CD4-positive, alpha-beta T cell treated with Interleukin-17A for 1 hour (primary cell): ENCODE results near the gene PSMB5.

ENCODE experiments used
- DNase-seq: peaks from one replicate; pipeline ENCODE4 v3.0.0-alpha.2; 2020

Gene PSMB5

DNA sequence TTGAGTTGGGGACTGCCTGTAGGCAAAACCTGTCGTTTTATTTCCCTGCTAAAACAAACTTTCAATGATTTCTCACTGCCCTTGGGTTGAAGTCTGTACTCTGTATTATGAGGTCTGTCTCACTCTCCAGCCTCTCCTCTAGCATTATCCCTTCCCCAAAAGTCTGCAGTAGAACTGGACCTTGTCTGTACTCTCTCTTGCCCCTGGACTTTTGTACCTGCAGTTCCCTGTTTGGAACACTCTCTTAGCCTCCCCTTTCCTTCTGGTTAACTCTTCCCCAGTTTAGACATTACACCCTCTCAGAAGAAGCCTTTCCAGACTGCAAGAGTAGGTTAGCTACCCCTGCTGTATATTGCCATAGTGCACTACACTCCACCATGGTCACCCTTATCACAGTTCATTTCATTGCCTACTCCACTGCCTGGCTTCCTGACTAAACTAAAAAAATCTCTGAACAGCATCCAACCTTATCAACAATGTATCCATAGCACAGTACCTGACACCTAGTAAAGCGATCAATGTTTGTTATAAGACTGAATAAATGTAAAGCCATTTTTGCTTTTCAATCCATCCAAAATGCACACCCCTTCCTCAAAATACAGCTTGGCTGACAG lies 48.7 kb downstream of the PSMB5 start:
- no peak for DNase-seq

DNA sequence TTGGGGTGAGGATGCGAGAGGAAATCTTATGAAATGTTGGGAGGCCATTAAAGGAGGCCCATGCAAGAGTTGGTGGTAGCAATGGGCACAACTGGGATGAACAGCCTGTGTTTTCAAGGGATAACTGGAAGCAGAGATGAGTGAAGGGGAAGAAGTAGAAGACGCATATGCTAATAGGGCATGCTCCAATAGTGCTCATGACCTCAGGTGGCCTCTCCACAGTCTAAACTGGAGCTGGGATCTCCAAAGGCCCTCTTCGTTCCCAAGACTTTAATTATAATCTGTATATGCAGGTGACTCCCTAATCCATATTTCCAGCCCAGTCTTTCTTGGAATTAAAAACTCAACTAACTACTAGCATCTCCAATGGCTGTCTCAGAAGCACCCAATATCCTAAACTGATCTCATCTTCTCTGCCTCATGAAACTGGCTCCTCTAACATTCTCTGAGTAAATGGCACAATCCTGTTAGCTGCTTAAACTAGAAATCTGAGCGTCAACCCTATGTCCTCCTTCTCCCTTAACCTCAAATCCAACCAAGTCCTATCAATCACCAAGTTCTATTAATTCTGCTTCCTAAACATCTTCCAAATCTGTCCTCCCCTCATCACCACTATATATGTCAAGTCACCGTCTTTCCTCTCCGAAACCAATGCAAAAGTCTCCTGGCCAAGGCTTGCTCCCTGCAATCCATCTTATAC lies 49.6 kb downstream of the PSMB5 start:
- no peak for DNase-seq

- peak; percentile 78 for DNase-seq
These were observed 52.0 kb downstream of the PSMB5 start, which contains the start of gene AJUBA for GRCh38 chr14:22982477-22983245. Gene AJUBA (minus strand): TSS chr14:22982551. CDS start chr14:22982266, 285 bp downstream.

DNA sequence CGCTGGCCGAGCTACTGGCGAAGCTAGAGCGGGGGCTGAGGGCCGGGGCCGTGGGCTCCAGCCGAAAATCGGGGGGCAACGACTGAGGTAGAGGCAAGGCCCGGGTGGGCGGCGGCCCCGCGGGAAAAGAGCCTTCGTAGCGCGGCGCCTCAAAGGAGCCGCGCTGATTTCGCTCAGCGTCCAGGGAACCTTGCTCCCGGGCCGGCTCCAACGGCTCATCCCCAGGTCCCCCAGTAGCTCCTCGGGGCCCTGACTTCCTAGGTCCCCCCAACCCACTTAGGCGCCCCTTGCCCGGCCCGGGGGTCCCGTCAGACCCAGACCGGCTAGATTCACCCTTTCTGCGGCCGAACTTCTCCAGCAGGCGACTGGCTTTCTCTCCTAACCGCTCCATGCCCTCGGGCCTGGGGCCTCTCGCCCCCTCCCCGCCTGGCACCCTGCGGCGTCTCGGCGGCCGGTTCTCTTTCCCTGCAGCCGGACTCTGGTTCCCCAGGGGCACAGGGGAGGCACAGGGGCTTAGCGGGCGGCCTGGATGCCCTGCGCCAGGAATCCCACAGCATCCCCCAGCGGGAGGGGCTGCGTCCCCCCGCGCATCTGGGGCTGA lies 52.7 kb downstream of the PSMB5 start:
- no peak for DNase-seq

- peak; percentile 25 for DNase-seq
These were observed 53.4 kb downstream of the PSMB5 start for GRCh38 chr14:22981090-22981875.

DNA sequence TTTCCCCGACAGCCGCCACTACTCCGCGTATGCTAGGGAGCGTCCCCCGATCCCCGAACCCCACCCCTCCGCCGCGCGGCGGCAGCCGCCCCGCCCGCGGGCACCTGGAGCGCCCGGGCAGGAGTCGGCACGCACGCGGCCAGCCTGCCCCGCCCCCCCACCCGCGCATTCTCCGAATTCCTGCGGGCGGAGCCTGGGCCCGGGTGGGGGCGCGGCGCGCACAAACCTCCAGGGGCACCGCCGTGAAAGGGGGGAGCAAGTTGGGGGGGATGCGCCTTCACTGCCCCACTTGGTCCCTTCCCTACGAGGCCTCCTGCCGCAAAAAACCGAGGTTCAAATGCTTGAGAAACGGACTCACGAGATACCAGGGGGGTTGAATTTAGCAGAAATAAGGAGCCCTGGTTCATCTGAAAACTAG lies 54.0 kb downstream of the PSMB5 start:
- peak; percentile 11 for DNase-seq

DNA sequence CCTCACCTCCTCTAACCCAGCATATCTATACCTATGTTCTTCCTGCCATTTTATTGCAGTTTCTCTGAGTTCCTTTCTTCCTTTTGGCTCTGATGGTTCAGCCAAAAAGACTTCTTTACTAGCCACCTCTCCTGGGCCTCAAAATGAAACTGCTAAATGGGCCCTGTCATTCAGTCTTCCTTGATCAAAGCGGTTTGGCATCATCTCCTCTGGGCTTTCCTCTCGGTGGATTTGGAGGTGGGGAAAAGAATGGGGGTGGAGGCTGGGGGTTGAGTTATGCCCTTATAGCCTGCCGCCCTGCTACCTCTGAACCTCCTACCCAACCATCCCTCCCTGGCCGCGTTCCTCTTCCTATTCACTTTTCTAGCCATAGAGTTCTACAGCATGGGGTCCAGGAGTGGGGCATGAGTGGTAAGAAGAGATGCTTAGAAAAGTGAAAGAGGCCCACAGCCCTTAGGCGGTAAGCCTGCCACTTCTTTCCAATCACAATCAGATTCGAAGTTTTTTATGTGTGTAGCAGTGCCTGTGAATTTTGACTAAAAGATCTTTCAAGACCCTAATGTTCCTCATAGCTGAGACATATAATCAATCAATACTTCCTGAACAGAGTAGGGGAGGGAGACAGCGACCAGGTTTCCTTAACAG lies 54.8 kb downstream of the PSMB5 start:
- DNase-seq, result no peak

GRCh38 chr14:22978981-22979671 lies 55.6 kb downstream of the PSMB5 start:
- DNase-seq, result no peak

GRCh38 chr14:22978487-22978837 lies 56.2 kb downstream of the PSMB5 start:
- no peak for DNase-seq

DNA sequence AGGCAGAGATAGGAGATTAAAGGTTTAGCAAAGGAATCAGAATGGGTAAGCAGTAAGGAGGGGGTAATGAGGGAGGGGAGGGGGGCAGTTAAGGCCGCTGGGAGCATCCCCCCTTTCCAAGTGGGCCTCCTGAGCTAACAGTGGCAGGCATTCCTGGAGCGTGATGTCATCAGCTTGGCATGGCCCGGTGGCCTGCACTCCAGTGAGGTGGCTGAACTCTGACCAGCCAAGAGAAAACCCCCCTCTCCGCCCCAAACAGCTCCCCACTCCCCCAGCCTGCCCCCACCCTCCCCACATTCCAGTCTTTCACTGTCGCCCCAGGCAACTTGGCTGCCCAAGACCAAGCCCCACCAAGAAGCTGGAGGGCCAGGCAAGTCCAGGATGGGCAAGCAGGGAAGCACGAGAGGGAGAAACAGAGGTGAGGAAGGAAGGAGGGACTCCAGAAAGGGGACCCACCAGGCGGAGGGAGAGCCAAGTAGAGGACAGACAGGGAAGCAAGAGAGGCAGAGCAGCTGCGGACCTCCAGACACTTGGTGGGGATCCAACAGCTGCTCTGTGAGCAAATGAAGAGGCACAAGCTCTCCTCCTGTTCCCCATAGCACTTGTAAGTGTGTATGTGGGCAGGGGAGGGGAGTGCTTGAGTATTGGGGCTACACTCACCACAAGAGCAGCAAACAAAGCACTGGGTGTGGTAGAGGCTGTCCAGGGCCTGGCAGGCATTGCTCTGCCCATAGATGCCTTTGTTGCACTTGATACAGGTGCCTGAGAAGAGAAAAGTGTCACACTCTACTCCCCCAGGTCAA lies 56.8 kb downstream of the PSMB5 start:
- no peak for DNase-seq

GRCh38 chr14:22977434-22977683 lies 57.3 kb downstream of the PSMB5 start:
- no peak for DNase-seq

- no peak for DNase-seq
These were observed 57.9 kb downstream of the PSMB5 start for GRCh38 chr14:22976620-22977433.
